A549 (cell line): ENCODE data around the gene DUSP2. TPM values are rescaled to one million over a fixed set of nuclear protein-coding genes. Genes with fewer than 3 reads are reported as not detected.

Experiments used
- ATAC-seq, 2 experiments: fragments of 200-7000 bp in 1 of 2; fragments of >200 bp in 1 of 2; cut with Nextera tagmentation in 1 of 2; cut with Tn5 transposase in 1 of 2; 3 replicates each; pipeline versions ENCODE4 v1.8.0 to v1.9.1; 2018 to 2020; ENCODE audit warnings: mild to moderate bottlenecking in 1 of 2, moderate library complexity in 1 of 2
- CTCF ChIA-PET: fragments of 300-600 bp; sonication (Branson Sonifier 250); formaldehyde crosslinking; extraction: SDS; loops from one replicate; lab custom pipeline; 2021; ENCODE audit warnings: antibody characterized with exemption, inconsistent platforms; lab: Yijun Ruan, JAX
- POLR2A ChIA-PET: fragments of 350-600 bp; formaldehyde crosslinking; extraction: SDS; loops from one replicate; lab custom pipeline; 2021; ENCODE audit warnings: antibody characterized with exemption, inconsistent platforms; lab: Yijun Ruan, JAX
- DNase-seq, 2 experiments: peaks; one replicate each; pipeline versions ENCODE4 v3.0.0 to v3.0.0-alpha.2; 2011 to 2016; ENCODE audit warnings: low read depth in 1 of 2, low spot score in 1 of 2
- FAIRE-seq: peaks from 2 replicates; lab custom pipeline; 2011; peaks lifted over from hg19 to GRCh38; lab: Jason Lieb, UNC
- H3K27ac ChIP-seq, 2 experiments: fragments of >200 bp; sonication (Bioruptor Twin); formaldehyde crosslinking; 3 replicates each; pipeline ENCODE4 v1.5.1; 2016 to 2017
- H3K4me1 ChIP-seq: fragments of >200 bp; sonication (Bioruptor Twin); formaldehyde crosslinking; 3 replicates; pipeline ENCODE4 v1.6.1; 2016
- H3K4me2 ChIP-seq: fragments of >200 bp; sonication (Bioruptor Twin); formaldehyde crosslinking; 3 replicates; pipeline ENCODE4 v1.6.1; 2016
- H3K4me3 ChIP-seq: fragments of >200 bp; sonication (Bioruptor Twin); formaldehyde crosslinking; 3 replicates; pipeline ENCODE4 v1.5.1; 2016
- H3K9me3 ChIP-seq: fragments of >200 bp; sonication (Bioruptor Twin); formaldehyde crosslinking; 3 replicates; pipeline ENCODE4 v1.6.1; 2016
- CBX2 ChIP-seq: fragments of 200-600 bp; sonication (generic); IDR thresholded peaks from 2 replicates; pipeline ENCODE4 v1.6.1; 2016; ENCODE audit warnings: low read depth, mild to moderate bottlenecking, borderline replicate concordance
- CBX8 ChIP-seq: fragments of 200-600 bp; sonication (generic); IDR thresholded peaks from 2 replicates; pipeline ENCODE4 v1.6.1; 2016
- CHD2 ChIP-seq: fragments of 150-350 bp; IDR thresholded peaks from 2 replicates; pipeline ENCODE4 v1.6.1; 2014; ENCODE audit warnings: low read length; ENCODE audit not compliant: partially characterized antibody
- EHF ChIP-seq: fragments of 250-450 bp; sonication (Bioruptor Pico); IDR thresholded peaks from 2 replicates; pipeline ENCODE4 v1.5.0; 2020; ENCODE audit warnings: mild to moderate bottlenecking
- ELK1 ChIP-seq: fragments of 150-350 bp; IDR thresholded peaks from 2 replicates; pipeline ENCODE4 v1.6.1; 2014; ENCODE audit warnings: low read depth, mild to moderate bottlenecking, low read length
- EP300 ChIP-seq, 2 experiments: fragments of >200 bp; sonication (Bioruptor Twin); formaldehyde crosslinking; IDR thresholded peaks; 2 replicates in 1 of 2; 3 replicates in 1 of 2; pipeline ENCODE4 v1.6.1; 2016 to 2017
- ESRRA ChIP-seq: fragments of 150-350 bp; IDR thresholded peaks from 2 replicates; pipeline ENCODE4 v1.6.1; 2014; ENCODE audit warnings: mild to moderate bottlenecking, low read length, borderline replicate concordance
- FOSB ChIP-seq: fragments of 250-450 bp; sonication (Bioruptor Pico); IDR thresholded peaks from 2 replicates; pipeline ENCODE4 v1.5.0; 2020; ENCODE audit warnings: mild to moderate bottlenecking, moderate library complexity
- GATA3 ChIP-seq: IDR thresholded peaks from 2 replicates; pipeline ENCODE4 v1.6.1; 2012; ENCODE audit warnings: borderline replicate concordance
- HDAC2 ChIP-seq: fragments of 200-600 bp; sonication (generic); IDR thresholded peaks from 2 replicates; pipeline ENCODE4 v1.6.1; 2016
- HOXB13 ChIP-seq: fragments of 250-450 bp; sonication (Bioruptor Pico); IDR thresholded peaks from 2 replicates; pipeline ENCODE4 v1.5.0; 2020; ENCODE audit warnings: low read depth, mild to moderate bottlenecking, moderate library complexity
- HOXB5 ChIP-seq: fragments of 250-450 bp; sonication (Bioruptor Pico); IDR thresholded peaks from 2 replicates; pipeline ENCODE4 v1.5.0; 2020; ENCODE audit warnings: mild to moderate bottlenecking, moderate library complexity
- JUNB ChIP-seq: fragments of >200 bp; sonication (Bioruptor Twin); formaldehyde crosslinking; IDR thresholded peaks from 2 replicates; pipeline ENCODE4 v1.6.1; 2016
- KDM1A ChIP-seq: fragments of 200-600 bp; sonication (generic); IDR thresholded peaks from 2 replicates; pipeline ENCODE4 v1.6.1; 2016; ENCODE audit warnings: low read depth, mild to moderate bottlenecking
- MAFK ChIP-seq: fragments of 450-650 bp; IDR thresholded peaks from 2 replicates; pipeline ENCODE4 v1.6.1; 2014; ENCODE audit not compliant: partially characterized antibody
- MAX ChIP-seq: IDR thresholded peaks from 2 replicates; pipeline ENCODE4 v1.6.1; 2012
- NR3C1 ChIP-seq: fragments of >200 bp; sonication (Bioruptor Twin); formaldehyde crosslinking; IDR thresholded peaks from 3 replicates; pipeline ENCODE4 v1.6.1; 2017
- PHF8 ChIP-seq: fragments of 200-600 bp; sonication (generic); IDR thresholded peaks from 2 replicates; pipeline ENCODE4 v1.6.1; 2016; ENCODE audit warnings: low read depth, mild to moderate bottlenecking, antibody characterized with exemption, moderate library complexity, borderline replicate concordance
- POLR2AphosphoS2 ChIP-seq: conservative IDR thresholded peaks from 2 replicates; pipeline ENCODE4 v1.6.1; 2012; ENCODE audit warnings: low read length, improper control_type of control experiment, inconsistent platforms
- RARB ChIP-seq: fragments of 250-450 bp; sonication (Bioruptor Pico); IDR thresholded peaks from 2 replicates; pipeline ENCODE4 v1.8.0; 2021; ENCODE audit warnings: mild to moderate bottlenecking, moderate library complexity
- SMC3 ChIP-seq: fragments of >200 bp; sonication (Bioruptor Twin); formaldehyde crosslinking; IDR thresholded peaks from 3 replicates; pipeline ENCODE4 v1.6.1; 2018; ENCODE audit warnings: inconsistent platforms
- ZFP36 ChIP-seq: fragments of 450-650 bp; IDR thresholded peaks from 2 replicates; pipeline ENCODE4 v1.6.1; 2014; ENCODE audit warnings: borderline replicate concordance; ENCODE audit not compliant: partially characterized antibody
- ZSCAN20 ChIP-seq: fragments of 250-450 bp; sonication (Bioruptor Pico); IDR thresholded peaks from 2 replicates; pipeline ENCODE4 v1.8.0; 2022; ENCODE audit warnings: mild to moderate bottlenecking, moderate library complexity
- WGBS: methylation state at CpG from one replicate; pipeline ENCODE4 v1.1.6; 2017; ENCODE audit errors: missing lambda C conversion rate; 5-methylcytosine and 5-hydroxymethylcytosine counted together
- polyA plus RNA-seq, 4 experiments: library from polyadenylated mRNA; depleted of rRNA in 3 of 4; stranded (reverse); fragments of >200 nt; fragmentation: RNase III in 1 of 4; extraction: RNeasy Plus Mini Kit Qiagen cat#74134 plus additional on column Dnase treatment in 1 of 4; gene quantifications; 2 replicates in 3 of 4; 3 replicates in 1 of 4; pipeline ENCODE4 v1.2.3, GENCODE V29; 2011 to 2017

Gene DUSP2
- polyA plus RNA-seq, 2 of the 4 experiments (the other 2 are of a cell fraction), result 0.26 to 0.27 TPM

GRCh38 chr2:96098900-96099590 lies 46.2 kb downstream of the DUSP2 start:
- Histone ChIP-seq H3K4me3 (no peak overlapping the region), H3K9me3 (no peaks in the 10 kb centered on the region), H3K27ac (no peak overlapping the region)
- DNase-seq, result no peak
- CTCF ChIA-PET, result interaction anchor here (1.3 to 15.3 kb wide), 2 partner anchors 16 to 75 kb away, joined by 3 to 126 read pairs; partner anchors contain the start of gene ADRA2B
- no peak for ATAC-seq
- no peak for FAIRE-seq
- 80% methylated on average over 11 of the region's 11 CpGs for WGBS
- POLR2A ChIA-PET, result interaction anchor here (1.2 kb wide), 1 partner anchor 11 kb away, joined by 3 read pairs; no protein-coding TSS in a partner anchor
- TF ChIP-seq PHF8 (no peak), FOSB (CRISPR knock-in tag) (no peak), NR3C1 (no peak), SMC3 (no peak), POLR2AphosphoS2 (no peak)
- TF ChIP-seq, all 56 proteins: peak for 0
- no peaks in the 10 kb centered on the region for H3K4me1 ChIP-seq
- no peak overlapping the region for H3K4me2 ChIP-seq

- Histone ChIP-seq H3K4me3 (no peak overlapping the region), H3K27ac (no peak overlapping the region), H3K4me1 (no peaks in the 10 kb centered on the region), H3K9me3 (no peaks in the 10 kb centered on the region), H3K4me2 (no peak overlapping the region)
- 46% methylated on average over 5 of the region's 7 CpGs for WGBS
- TF ChIP-seq ZFP36, result no peak
- TF ChIP-seq EHF, result no peak
- TF ChIP-seq MAX, result no peak
- no peak for TF ChIP-seq RARB (CRISPR knock-in tag)
- no peak for TF ChIP-seq ESRRA
- no peak for TF ChIP-seq HDAC2
- no peak for TF ChIP-seq NR3C1
- TF ChIP-seq JUNB, result no peak
- ChIA-PET CTCF (interaction anchor here (1.0 to 15.3 kb wide), 4 partner anchors 10 to 76 kb away, joined by 3 to 126 read pairs (median 4); partner anchors contain the start of gene ADRA2B), POLR2A (no interaction called here)
- ATAC-seq, result no peak; a peak in 2 of 6 replicates
- DNase-seq, result no peak
- no peak for FAIRE-seq
Observed at GRCh38 chr2:96097951-96098823, 47.1 kb downstream of the DUSP2 start.

GRCh38 chr2:96097441-96097840 lies 47.8 kb downstream of the DUSP2 start:
- FAIRE-seq, result no peak
- POLR2A ChIA-PET, result no interaction called here

GRCh38 chr2:96095116-96095636 lies 50.1 kb downstream of the DUSP2 start:
- TF ChIP-seq ESRRA (no peak), HDAC2 (no peak), MAFK (peak; percentile 77), CHD2 (no peak), GATA3 (no peak), HOXB5 (no peak), HOXB13 (CRISPR knock-in tag) (no peak), ZSCAN20 (CRISPR knock-in tag) (no peak), ELK1 (no peak)
- Histone ChIP-seq H3K9me3 (no peaks in the 10 kb centered on the region), H3K27ac (no peak overlapping the region), H3K4me2 (no peak overlapping the region), H3K4me1 (peaks cover 12% of the 10 kb centered on the region; the same call in 1 of the 3 replicates), H3K4me3 (no peak overlapping the region)
- DNase-seq (no peak), ATAC-seq (no peak), FAIRE-seq (no peak)
- WGBS, result 73% methylated on average over 7 of the region's 7 CpGs
- ChIA-PET CTCF (interaction anchor here (15.3 kb wide), 1 partner anchor 19 kb away, joined by 126 read pairs; the partner anchor contains the start of gene ADRA2B), POLR2A (no interaction called here)

More at GRCh38 chr2:96097441-96097840, 47.8 kb downstream of the DUSP2 start:
- Histone ChIP-seq H3K4me1 (no peaks in the 10 kb centered on the region; the same call in 2 of the 3 replicates), H3K4me2 (no peak overlapping the region), H3K9me3 (no peaks in the 10 kb centered on the region), H3K27ac (no peak overlapping the region), H3K4me3 (no peak overlapping the region)
- no peak for TF ChIP-seq KDM1A
- TF ChIP-seq CBX8, result no peak
- TF ChIP-seq CBX2, result no peak
- TF ChIP-seq EP300 (IDR thresholded peaks at IDR 0.05), result no peak
- DNase-seq, result no peak
- CTCF ChIA-PET, result interaction anchor here (0.9 to 15.3 kb wide), 4 partner anchors 9 to 26 kb away, joined by 3 to 126 read pairs (median 4); partner anchors contain the start of gene ADRA2B
- WGBS, result 52% methylated on average over 5 of the region's 5 CpGs
- no peak for ATAC-seq
